TTC549 (cell line): ENCODE results near the gene LIN52.
"Not testable (repeated sequence)": the region's sequence is repeated elsewhere in the genome, so short reads cannot be mapped to it uniquely, and the experiment has no call there.

Experiments used
- FAIRE-seq: peaks from 2 replicates; lab custom pipeline; 2012; peaks lifted over from hg19 to GRCh38; lab: Jason Lieb, UNC

The LIN52 gene

DNA sequence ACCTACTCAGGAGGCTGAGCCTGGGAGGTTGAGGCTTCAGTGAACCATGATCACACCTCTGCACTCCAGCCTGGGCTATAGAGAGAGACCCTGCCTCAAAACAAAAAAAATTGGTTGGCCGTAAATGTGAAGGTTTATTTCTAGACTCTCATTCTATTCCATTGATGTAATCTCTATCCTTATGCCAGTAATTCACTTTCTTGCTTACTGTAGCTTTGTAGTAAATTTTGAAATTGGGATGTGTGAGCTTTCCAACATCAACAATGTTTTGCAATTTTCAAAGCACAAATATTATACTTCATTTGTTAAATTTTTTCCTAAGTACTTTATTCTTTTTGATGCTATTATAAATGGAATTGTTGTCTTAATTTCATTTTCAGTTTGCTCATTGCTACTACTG, 24.6 kb downstream of the LIN52 start:
- no peak for FAIRE-seq

DNA sequence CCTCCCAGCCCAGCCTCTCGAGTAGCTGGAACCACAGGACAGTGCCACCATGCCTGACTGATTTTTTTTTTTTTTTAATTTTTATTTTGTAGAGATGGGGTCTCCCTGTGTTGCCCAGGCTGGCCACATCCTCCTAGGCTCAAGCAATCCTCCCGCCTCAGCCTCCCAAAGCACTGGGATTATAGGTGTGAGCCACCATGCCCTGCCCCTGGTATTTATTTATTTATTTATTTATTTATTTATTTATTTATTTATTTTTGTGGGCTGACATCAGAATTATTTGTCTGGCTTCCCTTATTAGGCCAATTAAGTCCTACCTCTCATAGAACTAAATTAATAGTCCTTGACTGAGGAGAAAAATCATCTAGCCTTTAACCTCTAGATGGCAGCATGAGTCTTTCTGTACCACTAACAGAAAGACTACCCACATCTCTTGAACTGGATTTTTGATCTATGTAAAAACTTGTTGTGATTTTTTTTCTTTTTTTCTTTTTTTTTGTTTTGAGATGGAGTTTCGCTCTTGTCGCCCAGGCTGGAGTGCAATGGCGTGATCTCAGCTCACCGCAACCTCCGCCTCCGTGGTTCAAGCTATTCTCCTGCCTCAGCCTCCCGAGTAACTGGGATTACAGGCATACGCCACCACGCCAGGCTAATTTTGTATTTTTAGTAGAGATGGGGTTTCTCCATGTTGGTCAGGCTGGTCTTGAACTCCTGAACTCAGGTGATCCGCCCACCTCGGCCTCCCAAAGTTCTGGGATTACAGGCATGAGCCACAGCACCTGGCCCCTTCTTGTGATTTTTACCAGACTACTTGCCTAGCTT, 26.9 kb downstream of the LIN52 start:
- peak; percentile 82 for FAIRE-seq

DNA sequence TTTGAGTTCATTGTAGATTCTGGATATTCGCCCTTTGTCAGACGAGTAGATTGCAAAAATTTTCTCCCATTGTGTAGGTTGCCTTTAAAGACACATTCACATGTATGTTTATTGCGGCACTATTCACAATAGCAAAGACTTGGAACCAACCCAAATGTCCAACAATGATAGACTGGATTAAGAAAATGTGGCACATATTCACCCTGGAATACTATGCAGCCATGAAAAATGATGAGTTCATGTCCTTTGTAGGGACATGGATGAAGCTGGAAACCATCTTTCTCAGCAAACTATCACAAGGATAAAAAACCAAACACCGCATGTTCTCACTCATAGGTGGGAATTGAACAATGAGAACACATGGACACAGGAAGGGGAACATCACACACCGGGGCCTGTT, 40.7 kb downstream of the LIN52 start:
- FAIRE-seq: not testable (repeated sequence)

DNA sequence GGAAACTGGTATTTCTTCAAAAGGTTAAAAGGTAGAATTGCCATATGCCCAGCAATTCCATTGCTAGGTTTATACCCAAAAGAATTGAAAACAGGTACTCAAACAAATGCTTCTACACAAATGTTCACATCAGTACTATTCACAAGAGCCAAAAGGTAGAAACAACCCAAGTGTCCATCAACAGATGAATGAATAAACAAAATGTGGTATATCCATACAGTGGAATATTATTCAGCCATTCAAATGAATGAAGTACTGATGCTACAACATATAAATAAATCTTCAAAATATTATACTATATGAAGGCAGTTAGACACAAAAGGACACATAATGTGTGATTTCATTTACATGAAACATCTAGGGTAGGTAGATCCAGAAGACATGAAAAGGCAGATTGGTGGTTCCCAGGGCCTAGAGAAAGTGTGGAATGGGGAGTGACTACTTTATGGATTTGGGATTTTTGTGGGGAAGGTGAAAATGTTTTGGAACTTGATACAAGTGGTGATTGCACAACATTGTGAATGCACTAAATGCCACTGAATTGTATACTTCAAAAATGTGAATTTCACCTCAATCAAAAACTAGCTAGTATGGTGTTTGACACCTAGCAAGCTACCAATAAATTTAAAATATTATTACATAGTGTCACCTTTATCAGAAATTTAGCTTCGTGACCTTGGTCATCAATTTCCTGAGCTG, 41.7 kb downstream of the LIN52 start:
- FAIRE-seq: no peak

DNA sequence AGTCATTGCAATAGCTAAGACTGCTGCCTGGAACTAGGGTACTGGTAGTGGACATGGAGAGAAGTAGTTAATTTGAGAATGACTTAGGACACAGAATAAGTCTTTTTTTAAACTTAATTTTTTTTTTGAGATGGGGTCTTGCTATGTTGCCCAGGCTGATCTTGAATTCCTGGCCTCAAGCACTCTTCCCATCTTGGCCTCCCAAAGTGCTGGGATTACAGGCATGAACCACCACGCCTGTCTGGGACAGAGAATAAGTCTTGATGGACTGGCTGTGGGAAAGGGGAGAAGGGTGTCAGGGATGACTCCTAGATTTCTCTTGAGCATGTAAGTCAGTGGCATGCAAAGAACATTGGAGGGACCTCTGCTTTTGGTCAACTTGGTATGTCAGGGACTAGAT, 42.9 kb downstream of the LIN52 start:
- no peak for FAIRE-seq

DNA sequence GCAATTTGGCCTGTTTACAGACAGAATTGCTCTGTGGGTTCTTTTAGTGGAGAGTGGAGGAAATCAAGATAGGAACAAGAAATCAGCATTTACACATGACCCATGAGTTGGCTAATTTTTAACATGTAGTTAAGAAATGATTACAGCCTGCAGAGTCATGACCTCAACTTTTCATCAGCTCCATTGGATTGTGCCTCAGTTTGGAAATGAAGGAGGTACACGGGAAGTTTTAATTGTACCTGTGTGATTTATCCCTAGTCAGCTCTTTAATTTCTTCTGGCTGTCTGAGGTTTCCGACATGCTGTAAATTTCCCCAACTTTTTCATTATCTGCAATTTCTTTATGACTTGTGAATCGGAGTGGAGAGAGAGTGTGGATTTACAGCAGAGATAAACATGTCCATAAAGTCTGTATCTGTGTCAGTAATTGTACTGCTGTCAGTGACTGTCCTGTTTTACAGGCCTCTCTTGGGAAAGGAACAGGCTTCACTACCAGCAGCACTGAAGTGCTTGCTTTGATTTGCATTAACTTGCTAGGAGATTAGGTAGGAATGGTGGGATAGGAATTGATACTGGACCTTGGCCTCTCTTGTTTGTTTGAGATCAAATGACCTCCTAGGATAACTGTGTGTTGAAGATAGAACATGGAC, 49.2 kb downstream of the LIN52 start:
- no peak for FAIRE-seq

DNA sequence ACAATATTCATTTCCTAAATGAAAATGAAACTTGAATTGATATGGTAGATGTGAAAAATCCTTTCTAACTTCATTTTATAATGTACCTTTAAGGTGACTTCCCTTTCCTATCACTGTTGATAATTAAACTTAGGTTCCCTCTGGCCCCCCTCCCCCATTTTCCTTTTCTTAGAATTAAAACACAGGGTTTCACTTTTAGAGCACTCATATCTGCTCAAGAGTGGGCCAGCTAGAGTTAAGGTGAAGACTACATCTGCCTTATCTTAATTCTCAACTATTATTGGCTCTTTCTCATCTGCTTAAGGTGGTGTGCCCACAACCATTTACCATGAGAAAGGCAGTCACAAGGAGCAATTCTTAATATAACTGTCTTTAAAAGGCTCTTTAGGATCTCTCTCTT, 49.7 kb downstream of the LIN52 start:
- no peak for FAIRE-seq

DNA sequence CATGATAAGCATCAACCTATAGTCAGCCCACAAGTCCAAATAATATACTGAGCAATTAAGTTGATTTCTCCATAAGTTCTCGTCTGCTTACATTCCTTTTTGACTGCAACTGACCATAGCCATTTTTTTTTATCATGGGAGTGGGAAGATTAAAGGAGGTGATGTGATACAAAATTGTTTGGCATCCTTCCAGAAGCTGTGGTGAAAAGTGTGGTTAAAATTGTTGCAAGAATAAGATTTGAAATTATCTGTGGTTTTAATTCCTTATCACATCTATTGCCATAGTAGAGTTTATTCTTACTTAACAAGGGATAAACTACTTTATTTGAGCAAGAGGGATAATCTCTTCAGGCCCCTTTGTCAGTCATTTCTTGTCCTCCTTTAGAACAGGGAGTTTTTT, 50.7 kb downstream of the LIN52 start:
- no peak for FAIRE-seq

DNA sequence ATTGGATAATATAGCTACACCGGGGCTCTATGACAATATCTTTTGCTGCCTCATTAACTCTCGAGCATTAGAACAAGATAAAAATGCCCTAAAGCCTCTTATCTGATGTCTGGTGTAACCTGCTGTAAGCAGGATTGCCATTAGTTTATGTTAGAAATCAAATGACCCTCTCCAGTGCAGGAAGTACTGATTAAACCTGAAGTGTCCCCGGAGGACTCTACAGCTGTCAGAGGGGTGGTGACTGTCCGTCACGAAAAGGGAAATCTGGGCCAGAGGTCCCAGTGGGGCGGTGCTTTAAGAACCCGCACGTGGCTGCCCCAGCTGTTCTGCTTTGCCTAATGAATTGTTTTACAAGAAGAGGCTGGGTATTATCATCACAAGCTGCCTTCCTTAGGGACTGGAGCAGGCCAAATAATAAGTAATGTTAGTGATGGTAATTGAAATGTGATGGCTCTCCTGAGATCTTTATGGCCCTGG, 55.7 kb downstream of the LIN52 start:
- no peak for FAIRE-seq

DNA sequence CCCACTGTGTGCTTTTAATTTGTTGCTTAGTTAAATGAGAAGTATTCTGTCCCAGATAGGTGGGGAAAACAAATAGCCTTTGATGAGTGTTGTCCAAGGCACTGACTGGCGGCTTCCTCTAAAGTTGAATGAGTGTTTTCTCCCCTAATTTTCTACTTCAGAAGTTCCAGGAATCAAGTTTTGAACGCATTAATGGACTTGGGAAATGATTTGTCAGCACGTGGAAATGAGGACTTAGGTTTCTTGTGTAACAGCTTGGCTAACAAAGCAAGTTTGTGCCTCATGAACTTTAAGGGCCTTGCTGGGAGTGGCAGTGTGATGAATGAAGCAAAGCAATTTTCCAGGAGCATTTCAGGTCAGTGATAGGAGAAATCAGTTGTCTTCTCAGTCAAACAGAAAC, 56.9 kb downstream of the LIN52 start:
- FAIRE-seq: no peak

DNA sequence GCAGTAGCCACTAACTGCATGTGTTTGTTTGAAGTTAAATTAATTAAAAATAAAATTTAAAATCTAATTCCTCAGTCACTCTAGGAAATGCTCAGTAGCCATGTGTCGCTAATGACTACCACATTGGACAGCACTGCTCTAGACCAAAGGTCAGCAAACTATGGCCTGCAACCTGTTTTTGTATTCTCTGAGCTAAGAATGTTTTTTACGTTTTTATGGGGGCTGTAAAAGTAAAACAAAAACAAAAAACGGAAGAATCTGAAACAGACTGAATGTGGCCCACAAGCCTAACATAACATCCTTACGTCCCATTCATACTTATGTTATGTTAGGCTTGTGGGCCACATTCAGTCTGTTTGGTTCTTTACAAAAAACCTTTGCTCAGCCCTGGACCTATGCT, 57.8 kb downstream of the LIN52 start:
- no peak for FAIRE-seq

DNA sequence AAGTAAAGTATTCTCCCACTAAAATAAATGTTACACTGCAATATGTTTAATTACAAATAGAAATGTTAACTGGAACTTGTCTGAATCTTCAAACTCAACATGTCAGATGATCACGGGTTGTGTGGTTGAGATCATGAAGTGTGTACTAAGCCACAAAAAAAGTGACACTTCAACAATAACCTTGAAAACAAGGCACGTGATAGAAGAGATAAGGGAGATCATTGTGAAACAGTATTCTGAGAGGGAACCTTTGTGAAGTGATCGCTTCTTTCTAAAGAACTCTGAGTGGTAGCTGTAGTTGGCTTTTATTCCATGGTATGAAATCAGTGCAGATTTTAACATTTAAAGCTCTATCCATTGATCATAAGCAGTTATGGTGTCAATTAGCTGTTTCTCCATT, 60.0 kb downstream of the LIN52 start:
- FAIRE-seq: no peak

DNA sequence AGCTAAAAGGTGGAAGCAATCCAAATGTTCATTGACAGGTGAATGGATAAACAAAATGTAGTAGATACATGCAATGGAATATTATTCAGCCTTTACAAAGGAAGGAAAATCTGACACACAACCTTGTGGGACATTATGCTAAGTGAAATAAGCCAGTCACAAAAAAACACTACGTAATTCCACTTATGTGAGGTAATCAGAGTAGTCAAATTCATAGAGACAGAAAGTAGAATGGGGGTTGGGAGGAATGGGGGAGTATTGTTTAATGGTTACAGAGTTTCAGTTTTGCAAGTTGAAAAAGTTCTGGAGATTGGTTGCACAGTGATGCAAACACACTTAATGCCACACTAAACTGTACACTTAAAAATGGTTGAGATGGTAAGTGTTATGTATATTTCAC, 62.8 kb downstream of the LIN52 start:
- no peak for FAIRE-seq

DNA sequence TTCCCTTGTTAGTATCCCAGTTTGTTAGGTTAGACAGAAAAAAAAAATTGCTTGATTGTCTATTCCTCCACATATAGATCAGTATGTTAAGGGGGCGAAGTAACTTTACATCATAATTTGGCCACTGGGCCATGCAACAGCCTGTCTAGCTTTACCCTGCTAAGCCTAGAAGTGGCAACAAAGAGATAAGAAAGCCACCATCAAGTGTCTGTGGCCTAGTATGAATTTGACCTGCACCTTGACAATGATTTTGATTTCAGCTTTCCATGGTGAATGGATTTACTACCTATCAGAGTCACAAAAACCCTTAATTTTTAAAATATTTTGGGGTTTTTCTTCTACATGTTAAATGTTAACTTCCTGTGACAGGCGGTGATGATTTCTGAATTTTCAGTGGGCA, 63.9 kb downstream of the LIN52 start:
- no peak for FAIRE-seq

DNA sequence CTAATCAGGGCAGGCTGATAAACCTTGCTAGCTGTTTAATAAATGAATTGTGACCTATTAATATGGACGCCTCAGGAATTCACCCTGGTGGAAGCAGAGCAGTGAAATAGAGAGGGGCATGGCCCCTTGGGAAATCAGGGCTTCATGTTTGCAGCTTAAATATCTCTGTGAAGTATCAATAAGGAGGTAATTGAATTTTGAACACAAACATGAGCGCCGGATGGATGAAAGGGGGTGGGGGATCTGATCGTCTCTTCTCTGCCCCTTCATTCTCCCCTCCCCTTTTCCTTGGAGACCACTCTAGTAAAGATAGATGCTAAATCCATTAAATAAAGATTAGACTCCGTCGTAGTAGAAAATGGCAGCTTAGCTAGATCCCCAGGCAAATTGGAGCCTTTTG, 70.5 kb downstream of the LIN52 start:
- no peak for FAIRE-seq

DNA sequence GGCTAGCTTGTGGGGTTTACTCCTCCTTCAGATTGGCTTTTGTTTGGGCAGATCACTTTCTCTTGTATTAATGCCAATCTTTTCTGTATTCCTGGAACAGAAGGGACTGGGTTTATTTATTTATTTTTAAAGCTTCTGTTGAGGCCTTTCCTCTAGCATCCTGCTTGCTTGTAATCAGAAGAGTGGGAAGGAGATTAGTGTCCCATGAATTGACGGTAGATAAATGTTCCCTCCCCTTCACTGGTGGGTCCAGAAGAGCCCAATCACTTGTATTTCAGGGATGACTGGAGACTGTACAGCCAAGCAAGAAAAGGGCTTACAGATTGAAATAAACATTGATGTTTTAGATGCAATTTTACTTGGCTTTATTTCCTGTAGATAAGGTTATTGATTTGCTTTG, 71.0 kb downstream of the LIN52 start:
- FAIRE-seq: no peak

DNA sequence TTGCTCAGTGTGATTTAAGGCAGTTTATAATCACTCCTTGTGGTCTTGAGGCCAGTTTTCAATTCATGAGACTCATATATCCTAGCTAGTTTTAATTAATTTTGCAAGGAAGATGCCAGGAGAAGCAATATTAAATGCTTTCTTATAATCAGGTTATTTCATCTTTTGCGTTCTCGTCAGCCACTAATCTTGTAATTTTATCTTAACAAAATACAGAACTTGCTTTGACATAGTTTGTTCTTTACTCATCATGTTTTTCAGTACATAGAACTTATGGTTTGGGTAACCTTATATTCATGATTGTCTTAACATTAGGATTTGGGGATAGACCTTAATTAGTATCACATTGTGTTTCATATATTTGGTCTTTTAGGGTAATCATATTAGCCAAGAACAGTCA, 76.0 kb downstream of the LIN52 start:
- FAIRE-seq: no peak

DNA sequence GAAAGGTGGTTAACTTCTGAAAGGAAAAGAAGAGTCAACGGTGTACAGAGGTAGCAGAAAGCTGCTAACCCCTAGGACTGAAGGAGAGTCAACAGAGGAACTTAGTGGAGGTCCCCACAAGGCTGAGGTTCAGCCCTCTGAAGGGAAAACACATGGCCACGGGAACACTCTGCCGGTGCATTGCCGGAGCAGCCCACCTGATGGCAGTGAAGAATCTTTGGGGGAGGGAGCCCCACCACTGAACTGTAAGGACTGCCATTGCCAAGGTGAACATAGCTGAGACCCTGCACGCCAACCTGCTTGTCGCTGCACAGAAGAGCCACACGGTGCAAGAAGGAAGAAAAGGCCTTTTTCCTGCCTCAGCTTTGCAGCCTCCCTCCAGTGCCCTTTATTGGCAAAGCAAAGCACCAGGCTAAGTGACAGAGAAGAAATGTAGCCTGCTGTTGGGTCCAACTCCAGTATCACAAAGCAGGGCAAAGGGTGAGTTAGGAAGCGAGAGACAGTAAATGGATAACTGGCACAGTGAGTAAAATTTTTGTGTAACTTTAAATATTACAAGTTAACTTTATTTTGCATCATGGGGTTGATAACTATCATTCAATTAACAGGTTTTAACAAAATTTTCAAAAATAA, 76.9 kb downstream of the LIN52 start:
- no peak for FAIRE-seq

DNA sequence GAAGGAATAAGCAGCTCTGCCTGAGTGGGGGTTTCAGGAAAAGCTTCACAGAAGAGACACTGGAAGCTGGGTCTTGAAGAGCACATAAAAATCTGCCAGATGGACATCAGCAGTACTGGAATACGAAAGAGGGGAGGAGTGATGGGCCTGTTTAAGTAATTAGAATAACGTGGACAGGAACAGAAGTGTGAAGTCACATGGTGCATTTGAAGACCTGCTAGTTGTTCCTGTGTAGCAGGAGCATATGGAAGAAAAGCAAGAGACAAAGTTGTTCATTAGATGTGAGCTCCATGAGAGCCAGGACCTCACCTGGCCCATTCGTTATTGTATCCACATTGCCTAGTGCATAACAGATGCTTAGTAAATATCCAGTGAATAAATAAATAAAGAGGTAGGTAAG, 85.2 kb downstream of the LIN52 start:
- FAIRE-seq: no peak

DNA sequence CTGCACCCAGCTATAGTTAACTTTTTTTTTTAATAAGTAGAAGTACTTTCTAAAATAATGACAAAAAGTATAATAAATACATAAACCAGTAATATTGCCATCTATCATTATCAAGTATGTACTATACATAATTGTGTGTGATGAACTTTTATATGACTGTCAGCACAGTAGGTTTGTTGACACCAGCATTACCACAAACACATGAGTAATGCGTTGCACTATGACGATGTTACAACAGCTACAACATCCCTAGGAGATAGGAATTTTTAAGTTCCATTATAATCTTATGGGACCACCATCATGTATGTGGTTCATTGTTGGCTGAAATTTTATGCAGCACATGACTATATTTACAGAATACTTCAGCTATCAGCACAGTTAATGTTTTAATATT, 91.6 kb downstream of the LIN52 start:
- no peak for FAIRE-seq

DNA sequence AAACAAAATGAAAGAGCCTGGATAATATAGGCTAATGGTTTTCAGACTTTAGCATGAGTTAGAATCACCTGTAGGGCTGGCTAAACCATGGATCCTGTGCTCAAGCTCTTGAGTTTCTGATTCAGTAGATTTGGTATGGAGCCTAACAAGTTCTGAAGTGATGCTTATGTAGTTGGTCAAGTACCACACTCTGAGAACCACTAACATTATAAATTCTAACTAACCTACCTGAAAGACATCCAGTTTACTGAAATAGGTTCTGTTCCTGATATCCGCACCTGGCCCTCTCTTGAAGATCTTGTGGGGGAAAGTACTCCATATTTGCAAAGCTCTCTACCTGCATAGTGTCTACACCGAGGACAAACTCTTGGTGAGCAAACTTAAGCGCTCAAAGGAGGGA, 95.1 kb downstream of the LIN52 start:
- FAIRE-seq: no peak

DNA sequence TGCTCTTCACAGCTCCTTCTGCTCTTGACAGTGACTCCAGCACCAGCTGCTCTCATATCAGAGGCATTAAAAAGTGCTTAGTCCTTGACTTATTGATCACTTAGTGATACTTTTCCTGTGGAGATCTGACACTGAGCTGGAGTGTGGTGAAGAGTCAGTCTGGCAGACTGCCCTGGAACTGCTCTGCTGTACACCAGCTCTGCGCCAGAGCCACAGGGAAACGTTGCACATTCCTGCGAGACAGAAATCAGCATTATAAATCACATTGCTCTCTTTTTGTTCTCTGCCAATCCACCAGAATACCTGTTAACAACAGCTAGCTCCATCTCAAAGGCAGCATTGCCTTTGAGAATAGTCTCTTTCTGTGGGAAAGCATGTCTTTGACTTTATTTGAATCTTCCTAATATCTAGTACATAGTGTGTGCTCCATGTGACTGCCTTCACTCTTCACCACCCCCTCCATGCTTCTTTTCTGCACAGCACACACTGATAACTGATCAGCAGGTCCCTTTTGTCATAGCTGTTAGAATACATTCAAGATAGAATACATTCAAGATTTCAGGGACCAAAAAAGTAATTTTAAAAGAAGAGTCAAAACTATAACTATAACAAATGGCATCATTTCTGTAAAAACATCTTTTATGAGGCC, 106.3 kb downstream of the LIN52 start:
- FAIRE-seq: no peak
